GM21526 (cell line): Measurements from ENCODE around the gene COLEC12.
"Not testable (repeated sequence)": the region's sequence is repeated elsewhere in the genome, so short reads cannot be mapped to it uniquely, and the experiment has no call there.

Source experiments
- ATAC-seq: cut with Tn5 transposase; IDR thresholded peaks from one replicate; pipeline ENCODE4 v1.9.1; 2021; ENCODE audit warnings: moderate library complexity; ENCODE audit not compliant: unreplicated experiment, low FRiP score

COLEC12 gene

GRCh38 chr18:297936-298335 is 202.6 kb downstream of the COLEC12 start:
- no peak for ATAC-seq

- ATAC-seq, result no peak
Measured at GRCh38 chr18:295756-296490, 204.6 kb downstream of the COLEC12 start.

GRCh38 chr18:294566-294965 is 205.9 kb downstream of the COLEC12 start:
- ATAC-seq, result no peak

- no peak for ATAC-seq
Measured at GRCh38 chr18:293536-293935, 207.0 kb downstream of the COLEC12 start.

- ATAC-seq, result no peak
Measured at GRCh38 chr18:292271-292670, 208.2 kb downstream of the COLEC12 start.

GRCh38 chr18:289970-290369 is 210.5 kb downstream of the COLEC12 start:
- ATAC-seq, result not testable (repeated sequence)

- no peak for ATAC-seq
Measured at GRCh38 chr18:289026-289425, 211.5 kb downstream of the COLEC12 start.

- no peak for ATAC-seq
Measured at GRCh38 chr18:286515-287310, 213.8 kb downstream of the COLEC12 start.

- ATAC-seq, result no peak
Measured at GRCh38 chr18:285817-286216, 214.7 kb downstream of the COLEC12 start.

GRCh38 chr18:275486-275885 is 225.0 kb downstream of the COLEC12 start:
- no peak for ATAC-seq

GRCh38 chr18:274313-274712 is 226.2 kb downstream of the COLEC12 start:
- no peak for ATAC-seq

GRCh38 chr18:273525-273924 is 227.0 kb downstream of the COLEC12 start:
- ATAC-seq, result no peak

GRCh38 chr18:272650-273049 is 227.9 kb downstream of the COLEC12 start:
- ATAC-seq, result no peak

GRCh38 chr18:269480-270095 is 230.9 kb downstream of the COLEC12 start:
- no peak for ATAC-seq

- ATAC-seq, result peak; percentile 91
Measured at GRCh38 chr18:267688-268552, 232.6 kb downstream of the COLEC12 start, which contains the start of gene THOC1. Gene THOC1 (minus strand): TSS chr18:268047. CDS start chr18:268019, 28 bp downstream.

GRCh38 chr18:267380-267687 is 233.2 kb downstream of the COLEC12 start:
- no peak for ATAC-seq
